Stimulated activated naive B cell treated with anti-CD40 and anti-IgM and Interleukin-4, amounts not matched to agents 10 μg/mL and 1 μg/mL and 100 μg/mL, for 72 hours (primary cell): ENCODE measurements around the gene GDPGP1.
"Not testable (repeated sequence)": the region's sequence is repeated elsewhere in the genome, so short reads cannot be mapped to it uniquely, and the experiment has no call there.

ENCODE experiments used
- ATAC-seq, 2 donors: fragments of 150-1000 bp; cut with Tn5 transposase; replicated peaks; 2 replicates each; pipeline ENCODE4 v1.10.0; 2021; ENCODE audit warnings: moderate library complexity in 1 of 2
- DNase-seq: peaks from one replicate; pipeline ENCODE4 v3.0.0; 2021
- H3K27ac Mint-ChIP-seq: one replicate; pipeline ENCODE4 v1.8.0; 2022; ENCODE audit warnings: mild to moderate bottlenecking, mixed read lengths
- H3K27me3 Mint-ChIP-seq, 2 donors: one replicate each; pipeline ENCODE4 v1.8.0; 2022; ENCODE audit warnings: mixed read lengths in 2 of 2
- H3K36me3 Mint-ChIP-seq, 2 donors: one replicate each; pipeline ENCODE4 v1.8.0; 2022; ENCODE audit warnings: mixed read lengths in 2 of 2, mild to moderate bottlenecking in 1 of 2
- H3K4me1 Mint-ChIP-seq, 2 donors: one replicate each; pipeline ENCODE4 v1.8.0; 2022; ENCODE audit warnings: mixed read lengths in 2 of 2, mild to moderate bottlenecking in 1 of 2
- H3K4me3 Mint-ChIP-seq, 2 donors: one replicate each; pipeline ENCODE4 v1.8.0; 2022; ENCODE audit warnings: mild to moderate bottlenecking in 2 of 2, mixed read lengths in 2 of 2, moderate library complexity in 1 of 2
- H3K9me3 Mint-ChIP-seq, 2 donors: one replicate each; pipeline ENCODE4 v1.8.0; 2022; ENCODE audit warnings: mixed read lengths in 2 of 2, mild to moderate bottlenecking in 1 of 2

Gene GDPGP1, protein sequence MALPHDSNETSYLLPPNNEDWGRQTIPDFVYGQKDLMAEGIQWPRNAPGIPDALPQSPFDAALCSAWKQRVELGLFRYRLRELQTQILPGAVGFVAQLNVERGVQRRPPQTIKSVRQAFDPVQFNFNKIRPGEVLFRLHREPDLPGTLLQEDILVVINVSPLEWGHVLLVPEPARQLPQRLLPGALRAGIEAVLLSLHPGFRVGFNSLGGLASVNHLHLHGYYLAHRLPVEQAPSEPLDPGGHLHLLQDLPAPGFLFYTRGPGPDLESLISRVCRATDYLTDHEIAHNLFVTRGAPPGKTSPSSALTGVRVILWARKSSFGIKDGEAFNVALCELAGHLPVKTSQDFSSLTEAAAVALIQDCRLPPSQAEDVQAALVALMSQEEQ

GRCh38 chr15:90234096-90234988 lies at the start of gene GDPGP1:
Gene GDPGP1, plus strand, starts transcription at chr15:90234209. Its CDS starts 6,700 bp downstream, at chr15:90240909.
- Mint-ChIP-seq H3K27me3 (no peaks in the 10 kb centered on the region), H3K27ac (peak within 1 kb of the TSS; percentile 91), H3K36me3 (peaks cover 32 to 39% of the 10 kb centered on the region in 2 donors), H3K4me1 (peaks cover 36 to 49% of the 10 kb centered on the region in 2 donors), H3K4me3 (peak within 1 kb of the TSS; percentile 84 to 90), H3K9me3 (no peaks in the 10 kb centered on the region)
- DNase-seq (no peak), ATAC-seq (peak; percentile 0 to 72)

- DNase-seq = peak; percentile 59
Measured at GRCh38 chr15:90184786-90185704, 49.0 kb upstream of the GDPGP1 start.

DNA sequence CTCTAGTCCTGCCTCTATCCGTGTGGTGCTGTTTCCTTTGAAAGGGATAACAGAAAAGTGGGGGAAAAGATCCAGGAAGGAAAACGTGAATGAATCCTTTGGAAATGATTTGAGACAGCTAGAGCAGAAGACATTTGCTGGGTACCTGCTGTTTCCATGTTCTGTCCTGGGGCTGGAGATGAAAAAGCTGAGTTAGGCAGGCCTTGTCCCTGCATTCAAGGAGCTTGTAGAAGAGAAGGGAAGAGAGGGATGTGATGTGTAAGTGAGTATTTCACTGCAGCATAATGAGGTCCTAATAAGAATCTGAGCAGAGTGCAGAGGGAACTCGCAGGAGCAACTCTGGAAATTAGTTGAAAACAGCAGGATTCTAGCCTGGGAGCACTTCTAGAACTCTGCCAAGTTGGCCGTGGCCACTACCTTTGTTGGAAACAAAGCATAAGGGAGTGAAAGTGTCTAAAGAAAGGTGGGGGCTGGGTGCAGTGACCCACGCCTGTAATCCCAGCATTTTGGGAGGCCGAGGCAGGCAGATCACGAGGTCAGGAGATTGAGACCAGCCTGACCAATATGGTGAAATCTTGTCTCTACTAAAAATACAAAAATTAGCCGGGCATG lies 46.6 kb upstream of the GDPGP1 start:
- Mint-ChIP-seq H3K9me3 (no peaks in the 10 kb centered on the region), H3K4me1 (peaks cover 51 to 75% of the 10 kb centered on the region in 2 donors), H3K27me3 (no peaks in the 10 kb centered on the region), H3K27ac (peak overlapping the region; percentile 76), H3K4me3 (no peak overlapping the region), H3K36me3 (peaks cover 0 to 5% of the 10 kb centered on the region in 2 donors)
- DNase-seq (no peak), ATAC-seq (no peak)

More at GRCh38 chr15:90184786-90185704, 49.0 kb upstream of the GDPGP1 start:
- peak overlapping the region; percentile 91 for H3K27ac Mint-ChIP-seq
- peaks cover 0 to 5% of the 10 kb centered on the region in 2 donors for H3K36me3 Mint-ChIP-seq
- H3K4me1 Mint-ChIP-seq = peaks cover 36 to 65% of the 10 kb centered on the region in 2 donors
- no peaks in the 10 kb centered on the region for H3K9me3 Mint-ChIP-seq
- H3K27me3 Mint-ChIP-seq = no peaks in the 10 kb centered on the region
- H3K4me3 Mint-ChIP-seq = peak overlapping the region; percentile 93 to 95
- ATAC-seq = peak; percentile 79 to 86

- H3K4me3 Mint-ChIP-seq, H3K9me3 Mint-ChIP-seq, ATAC-seq, H3K27ac Mint-ChIP-seq, H3K36me3 Mint-ChIP-seq, DNase-seq, H3K27me3 Mint-ChIP-seq: not testable (repeated sequence)
- H3K4me1 Mint-ChIP-seq = peaks cover 58 to 76% of the 10 kb centered on the region in 2 donors
Measured at GRCh38 chr15:90188065-90188464, 45.9 kb upstream of the GDPGP1 start.

DNA sequence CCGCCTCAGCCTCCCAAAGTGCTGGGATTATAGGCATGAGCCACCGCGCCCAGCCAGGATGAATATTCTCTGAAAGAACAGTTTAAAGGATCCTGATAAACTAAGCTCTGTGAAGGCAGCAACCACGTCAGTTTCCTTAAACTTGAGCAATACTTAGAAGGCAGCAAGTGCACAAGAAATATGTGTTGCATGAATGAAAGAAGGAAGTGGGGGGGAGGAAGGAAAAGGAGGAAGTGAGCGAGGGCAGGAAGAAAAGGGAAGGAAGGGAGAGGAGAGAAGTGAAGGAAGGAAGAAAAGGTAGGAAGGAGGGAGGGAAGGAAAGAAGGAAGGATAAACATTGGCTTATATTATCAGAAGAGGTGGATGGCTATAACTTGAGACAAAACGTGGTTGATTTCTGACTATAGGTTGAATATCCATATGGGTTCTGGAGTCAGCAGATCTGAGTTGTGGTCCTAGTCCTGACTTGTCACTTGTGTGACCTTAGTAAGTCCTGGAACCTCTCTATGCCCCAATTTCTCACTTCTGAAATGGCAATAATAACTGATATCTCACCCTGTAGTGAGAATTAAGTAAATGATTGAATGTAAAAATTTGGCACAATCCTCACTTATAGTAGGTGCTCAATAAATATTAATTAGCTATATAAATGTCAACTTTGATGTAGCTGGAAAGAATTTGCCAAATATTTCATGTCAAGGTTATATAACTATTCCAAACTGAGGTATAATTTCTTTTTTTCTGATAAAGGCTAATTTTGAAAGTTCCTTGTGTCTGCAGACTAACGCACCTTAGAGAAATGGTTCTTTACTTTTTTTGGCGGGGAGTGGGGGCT lies 44.9 kb upstream of the GDPGP1 start:
- Mint-ChIP-seq H3K36me3 (peaks cover 0 to 5% of the 10 kb centered on the region in 2 donors), H3K4me1 (peaks cover 59 to 78% of the 10 kb centered on the region in 2 donors), H3K4me3 (no peak overlapping the region), H3K27ac (peak overlapping the region; percentile 77), H3K27me3 (no peaks in the 10 kb centered on the region), H3K9me3 (no peaks in the 10 kb centered on the region)
- DNase-seq (no peak), ATAC-seq (no peak)

GRCh38 chr15:90189781-90190467 lies 44.1 kb upstream of the GDPGP1 start:
- Mint-ChIP-seq H3K4me1 (peaks cover 60 to 79% of the 10 kb centered on the region in 2 donors), H3K4me3 (peak overlapping the region; percentile 15 to 26), H3K36me3 (peaks cover 0 to 10% of the 10 kb centered on the region in 2 donors), H3K27ac (peak overlapping the region; percentile 67), H3K9me3 (no peaks in the 10 kb centered on the region), H3K27me3 (no peaks in the 10 kb centered on the region)
- no peak for ATAC-seq
- no peak for DNase-seq

- no peaks in the 10 kb centered on the region for H3K9me3 Mint-ChIP-seq
- peak overlapping the region; percentile 78 to 80 for H3K4me3 Mint-ChIP-seq
- peak overlapping the region; percentile 67 for H3K27ac Mint-ChIP-seq
- peaks cover 0 to 10% of the 10 kb centered on the region in 2 donors for H3K36me3 Mint-ChIP-seq
- DNase-seq = no peak
- ATAC-seq = peak; percentile 44 to 51
- peaks cover 61 to 80% of the 10 kb centered on the region in 2 donors for H3K4me1 Mint-ChIP-seq
- H3K27me3 Mint-ChIP-seq = no peaks in the 10 kb centered on the region
Measured at GRCh38 chr15:90190606-90191343, 43.2 kb upstream of the GDPGP1 start.

DNA sequence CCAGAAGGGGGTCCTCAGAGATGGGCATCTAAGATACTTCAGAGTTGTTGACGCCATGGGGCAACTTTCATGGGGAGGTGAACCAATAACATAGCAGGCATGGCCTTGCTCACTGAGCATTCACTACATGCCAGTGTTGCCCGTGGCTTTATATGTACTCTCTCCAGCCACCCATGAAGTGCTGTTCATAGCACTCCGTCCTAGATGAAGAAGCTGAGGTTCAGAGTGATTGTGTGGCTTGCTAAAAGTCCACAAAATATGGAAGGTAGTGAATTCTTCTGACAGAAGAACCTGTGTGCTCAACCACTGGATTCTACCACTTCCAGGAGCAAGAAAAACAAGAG lies 42.7 kb upstream of the GDPGP1 start:
- peak; percentile 48 to 53 for ATAC-seq
- Mint-ChIP-seq H3K9me3 (no peaks in the 10 kb centered on the region), H3K36me3 (peaks cover 0 to 10% of the 10 kb centered on the region in 2 donors), H3K27ac (peak overlapping the region; percentile 92), H3K4me1 (peaks cover 61 to 81% of the 10 kb centered on the region in 2 donors), H3K27me3 (no peaks in the 10 kb centered on the region), H3K4me3 (peak overlapping the region; percentile 78 to 80)
- DNase-seq = no peak

- peak overlapping the region; percentile 92 for H3K27ac Mint-ChIP-seq
- peaks cover 0 to 10% of the 10 kb centered on the region in 2 donors for H3K36me3 Mint-ChIP-seq
- H3K4me3 Mint-ChIP-seq = peak overlapping the region; percentile 78 to 80
- peaks cover 60 to 79% of the 10 kb centered on the region in 2 donors for H3K4me1 Mint-ChIP-seq
- peak; percentile 70 for DNase-seq
- H3K27me3 Mint-ChIP-seq = no peaks in the 10 kb centered on the region
- H3K9me3 Mint-ChIP-seq = no peaks in the 10 kb centered on the region
- ATAC-seq = peak; percentile 88 to 90
Measured at GRCh38 chr15:90191794-90192509, 42.1 kb upstream of the GDPGP1 start.

GRCh38 chr15:90192961-90193786 lies 40.8 kb upstream of the GDPGP1 start:
- peaks cover 55 to 70% of the 10 kb centered on the region in 2 donors for H3K4me1 Mint-ChIP-seq
- H3K4me3 Mint-ChIP-seq = peak overlapping the region; percentile 5 to 73
- no peaks in the 10 kb centered on the region for H3K27me3 Mint-ChIP-seq

More at GRCh38 chr15:90192961-90193786, 40.8 kb upstream of the GDPGP1 start:
- DNase-seq (no peak), ATAC-seq (no peak)
- peaks cover 0 to 5% of the 10 kb centered on the region in 2 donors for H3K36me3 Mint-ChIP-seq
- peak overlapping the region; percentile 91 for H3K27ac Mint-ChIP-seq
- no peaks in the 10 kb centered on the region for H3K9me3 Mint-ChIP-seq
